Stimulated activated CD8-positive, alpha-beta memory T cell treated with anti-CD3 and anti-CD28 coated beads, Interleukin-15, amount 100 ng/mL, for 24 hours (primary cell): ENCODE results near the gene LGALS9.
"Not testable (repeated sequence)": the region's sequence is repeated elsewhere in the genome, so short reads cannot be mapped to it uniquely, and the experiment has no call there.

Experiments
- DNase-seq: peaks from one replicate; pipeline ENCODE4 v3.0.0-alpha.2; 2020; ENCODE audit warnings: low read depth

Gene LGALS9

DNA sequence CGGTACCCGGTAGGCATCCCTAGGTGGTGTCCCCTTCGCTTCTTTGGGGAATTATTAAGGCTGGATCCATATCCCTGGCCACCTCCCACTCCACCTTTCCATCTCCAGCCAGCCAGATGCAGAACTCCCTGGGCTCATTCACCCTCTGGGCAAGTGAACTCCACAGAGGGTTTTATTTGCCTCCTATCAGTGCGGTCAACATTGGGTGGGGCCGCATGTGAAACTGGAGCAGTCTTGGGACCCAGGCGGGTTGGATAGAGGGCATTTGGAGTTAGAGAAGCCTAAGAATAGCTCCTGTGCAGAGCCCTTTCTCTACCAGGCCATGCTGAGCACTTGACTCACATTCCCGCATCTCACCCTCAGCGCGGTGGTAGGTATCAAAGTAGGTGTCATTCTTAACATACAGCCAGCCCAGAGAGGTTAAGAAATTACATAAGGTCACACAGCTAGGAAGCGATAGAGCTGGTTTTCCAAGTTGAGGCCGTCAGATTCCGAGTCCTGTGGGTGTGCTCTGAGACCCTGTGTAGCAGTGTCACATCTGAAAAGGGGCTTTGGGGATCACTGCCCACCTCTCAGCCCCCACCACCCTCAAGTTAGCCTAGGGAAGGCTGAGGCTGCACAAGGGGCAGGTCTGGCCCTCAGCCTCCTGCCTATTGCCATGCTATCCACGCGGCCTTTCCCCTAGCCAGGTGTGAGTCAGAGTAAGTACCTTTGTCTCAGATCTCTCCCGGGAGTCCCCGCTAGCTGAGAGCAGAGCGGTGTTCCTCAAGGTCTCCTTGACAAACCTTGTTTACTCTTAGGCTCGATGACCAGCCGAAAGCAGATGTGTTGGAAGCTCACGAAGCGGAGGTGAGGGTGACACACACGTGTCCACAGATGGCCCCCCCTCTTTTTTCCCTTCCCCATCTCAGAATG is 26.9 kb upstream of the LGALS9 start:
- DNase-seq = no peak

- DNase-seq = no peak
Measured at GRCh38 chr17:27605409-27605808, 25.6 kb upstream of the LGALS9 start.

- no peak for DNase-seq
Measured at GRCh38 chr17:27607521-27608091, 23.4 kb upstream of the LGALS9 start.

GRCh38 chr17:27608328-27609230 is 22.4 kb upstream of the LGALS9 start:
- DNase-seq = no peak

DNA sequence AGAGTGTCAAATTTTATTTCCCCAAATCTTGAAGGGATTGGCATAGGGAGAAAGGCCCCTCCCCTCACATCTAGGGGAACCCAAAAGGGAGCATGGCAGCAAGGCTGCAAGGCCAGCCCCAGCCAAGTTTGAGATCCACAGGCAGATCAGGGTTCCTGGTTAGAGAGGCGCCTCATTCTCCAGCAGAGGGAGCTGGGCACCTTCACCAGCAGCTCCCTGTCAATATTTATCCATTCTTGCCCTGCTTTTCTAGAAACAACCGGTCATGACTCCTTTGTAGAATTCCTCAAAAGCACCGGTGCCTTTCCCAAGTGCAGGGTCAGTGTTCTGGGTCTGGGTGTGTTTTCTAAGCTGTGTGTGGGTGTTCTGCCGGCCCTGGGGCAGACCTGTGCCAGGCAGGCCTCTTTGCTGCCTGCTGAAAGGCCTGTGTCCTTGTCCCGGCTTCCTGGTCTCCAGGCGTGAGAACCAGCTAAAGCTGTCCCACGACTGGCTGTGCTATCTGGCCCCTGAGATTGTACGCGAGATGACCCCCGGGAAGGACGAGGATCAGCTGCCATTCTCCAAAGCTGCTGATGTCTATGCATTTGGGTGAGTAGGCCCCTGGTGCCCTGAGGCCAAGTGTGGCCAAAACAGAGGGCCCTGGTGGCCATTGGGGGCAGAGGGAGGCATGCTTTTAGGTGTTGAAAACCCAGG is 21.2 kb upstream of the LGALS9 start:
- no peak for DNase-seq

DNA sequence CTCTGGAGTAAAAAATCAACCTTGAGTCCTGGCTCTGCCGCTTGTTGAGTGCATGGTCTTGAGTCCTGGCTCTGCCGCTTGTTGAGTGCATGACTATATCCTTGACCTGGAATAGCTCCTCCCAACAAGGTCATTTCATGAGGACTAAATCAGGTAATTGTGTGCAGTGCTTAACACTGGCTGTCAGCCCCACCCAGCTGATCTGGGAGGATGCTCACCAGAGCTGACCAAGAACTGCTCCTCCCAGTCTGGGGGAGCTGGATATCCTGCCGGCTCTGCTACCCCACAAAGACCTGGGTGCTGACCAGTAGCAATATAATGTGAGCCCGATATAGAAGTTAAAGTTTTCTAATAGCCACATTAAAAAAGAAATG is 20.7 kb upstream of the LGALS9 start:
- no peak for DNase-seq

DNA sequence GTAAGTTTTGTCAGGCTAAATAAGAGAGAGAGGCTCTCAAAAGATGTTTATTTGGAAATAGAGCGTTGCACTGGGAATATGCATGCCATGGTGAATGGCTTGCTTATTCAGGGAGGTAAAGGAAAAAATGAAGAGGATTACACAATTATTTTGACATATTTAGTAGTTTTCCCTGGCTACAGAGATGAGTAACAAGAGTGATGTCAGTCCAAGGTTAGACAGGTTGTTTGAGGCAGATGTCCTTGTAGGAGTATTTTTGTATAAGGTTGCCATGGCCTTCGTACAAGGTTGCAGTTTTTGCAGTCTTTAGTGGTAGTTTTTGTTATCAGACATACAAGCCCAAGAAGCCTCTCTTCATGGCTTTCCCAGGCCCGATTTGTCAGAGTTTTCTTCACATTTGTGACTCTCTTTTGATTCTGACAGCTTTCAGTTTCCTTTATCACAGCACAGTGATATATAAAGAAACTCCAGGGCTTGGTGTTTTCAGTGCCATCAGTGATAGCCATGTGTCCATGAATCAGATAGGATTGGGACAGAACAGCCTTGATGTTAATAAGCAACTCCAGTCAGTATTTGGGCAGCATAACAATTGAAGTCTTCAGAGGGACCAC is 18.7 kb upstream of the LGALS9 start:
- DNase-seq = no peak

DNA sequence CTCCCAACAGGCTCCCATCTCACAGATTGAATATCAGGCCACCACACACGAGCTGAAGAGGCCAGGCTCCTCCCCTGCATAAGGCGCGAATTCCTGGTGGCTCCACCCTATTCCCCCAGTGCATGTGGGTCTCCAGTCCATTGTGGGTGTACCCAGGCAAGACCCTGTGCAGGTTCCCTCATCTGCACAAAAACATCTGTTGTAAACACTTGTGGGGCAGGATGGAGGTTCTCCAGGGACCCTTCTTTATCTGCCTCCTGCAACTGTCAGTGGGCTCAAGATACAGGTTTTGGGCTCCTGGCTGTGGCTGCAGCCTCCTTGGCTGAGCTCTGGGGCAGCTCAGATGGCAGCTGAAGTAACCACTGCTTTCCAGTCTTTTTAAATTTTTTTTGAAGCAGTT is 17.6 kb upstream of the LGALS9 start:
- no peak for DNase-seq

- DNase-seq = no peak
Measured at GRCh38 chr17:27615121-27615520, 15.9 kb upstream of the LGALS9 start.

DNA sequence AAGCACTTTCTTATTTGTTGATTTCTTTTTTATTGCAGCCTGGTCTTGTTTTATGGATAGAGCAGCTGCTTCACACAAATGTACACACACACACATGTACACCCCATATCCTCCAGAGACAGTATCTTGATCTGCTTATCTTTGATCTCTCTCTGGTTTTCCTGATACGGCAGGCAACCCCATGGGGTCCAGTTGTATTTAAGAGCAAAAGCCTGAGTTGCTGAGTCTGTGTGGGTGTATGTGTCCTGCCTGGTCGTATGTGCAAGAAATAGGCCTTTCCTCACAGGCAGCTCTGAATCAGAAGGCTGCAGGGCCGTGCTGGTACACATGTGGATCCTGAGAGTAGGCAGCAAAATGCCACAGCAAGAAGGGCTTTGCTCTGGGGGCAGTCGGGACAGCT is 14.6 kb upstream of the LGALS9 start:
- DNase-seq = no peak

GRCh38 chr17:27618417-27618816 is 12.6 kb upstream of the LGALS9 start:
- DNase-seq = no peak

DNA sequence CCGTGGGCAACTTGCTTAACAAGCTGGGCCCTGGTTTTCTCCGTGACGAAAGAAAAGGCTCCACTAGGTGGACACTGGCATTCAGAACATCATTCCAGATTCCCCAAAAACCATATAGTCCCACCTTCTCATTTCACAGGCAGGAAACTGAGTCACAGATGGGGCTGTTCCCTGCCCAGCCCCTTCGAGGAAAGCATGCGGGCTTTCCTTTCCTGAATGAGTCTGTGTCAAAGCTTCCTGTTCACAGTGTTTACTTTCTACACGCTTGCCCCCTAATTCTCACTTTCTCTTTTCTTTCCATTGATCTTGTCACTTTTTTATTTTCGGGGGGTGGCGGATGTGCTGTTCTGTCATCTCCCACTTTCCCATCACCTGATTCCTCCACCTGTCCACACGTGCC is 10.3 kb upstream of the LGALS9 start:
- DNase-seq = no peak

DNA sequence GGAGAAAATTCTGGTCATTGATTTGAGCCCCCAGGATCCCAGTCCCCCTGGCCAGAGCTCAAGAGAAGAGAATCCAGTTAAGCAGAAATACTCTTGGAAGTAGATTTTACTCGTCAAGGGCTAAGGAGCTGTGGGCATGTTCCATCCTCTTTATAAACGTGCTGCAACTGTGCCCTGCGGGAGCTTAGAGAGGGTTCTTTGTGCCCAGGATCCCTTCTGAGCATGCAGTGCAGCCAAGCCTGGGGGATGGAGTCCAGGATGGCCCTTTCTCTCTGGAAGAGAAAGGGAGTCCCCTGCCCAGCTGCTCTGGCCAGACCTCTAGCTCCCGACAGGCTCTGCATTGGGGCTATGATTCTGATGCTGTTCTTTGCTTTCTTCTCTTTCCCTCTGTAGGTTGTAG is 9.5 kb upstream of the LGALS9 start:
- no peak for DNase-seq

GRCh38 chr17:27621942-27622559 is 8.9 kb upstream of the LGALS9 start:
- DNase-seq = no peak

DNA sequence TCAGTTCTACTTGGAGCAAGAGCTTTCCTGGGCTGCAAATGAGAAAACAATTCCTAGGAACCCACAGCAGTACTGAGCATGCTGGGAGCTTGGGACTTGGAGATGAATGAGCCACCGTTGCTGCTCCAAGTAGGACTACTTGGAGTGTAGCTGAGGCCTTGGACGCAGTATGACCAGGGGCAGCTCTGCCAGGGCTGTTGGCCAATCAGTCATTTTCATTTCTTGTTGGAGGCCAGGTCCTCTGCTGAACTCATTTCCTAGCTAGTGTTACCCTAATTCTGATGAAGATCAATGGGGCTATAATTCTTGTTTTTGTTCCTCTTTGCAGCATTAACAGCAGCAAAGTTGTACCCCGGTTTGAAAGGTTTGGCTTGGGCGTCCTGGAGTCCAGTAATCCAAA is 8.0 kb upstream of the LGALS9 start:
- no peak for DNase-seq

DNA sequence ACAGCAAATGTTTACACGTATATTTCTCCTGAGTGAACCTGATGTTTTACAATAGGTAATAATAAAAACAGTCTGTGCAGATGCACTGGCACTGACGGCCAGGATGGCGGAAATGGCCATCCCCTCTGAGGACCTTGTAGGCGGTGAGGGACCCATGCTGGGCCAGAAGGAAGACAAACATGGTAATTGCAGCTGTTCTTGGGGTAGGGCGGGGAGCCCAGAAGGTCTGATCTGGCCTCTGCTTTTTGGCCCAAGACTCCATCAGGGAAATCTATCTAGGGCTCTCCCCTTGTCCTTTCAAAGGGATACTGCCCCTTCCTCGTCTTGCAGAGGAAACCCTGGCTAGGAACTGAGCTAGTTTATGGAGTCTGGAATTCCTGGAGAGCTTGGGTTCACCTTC is 7.4 kb upstream of the LGALS9 start:
- DNase-seq = no peak

DNA sequence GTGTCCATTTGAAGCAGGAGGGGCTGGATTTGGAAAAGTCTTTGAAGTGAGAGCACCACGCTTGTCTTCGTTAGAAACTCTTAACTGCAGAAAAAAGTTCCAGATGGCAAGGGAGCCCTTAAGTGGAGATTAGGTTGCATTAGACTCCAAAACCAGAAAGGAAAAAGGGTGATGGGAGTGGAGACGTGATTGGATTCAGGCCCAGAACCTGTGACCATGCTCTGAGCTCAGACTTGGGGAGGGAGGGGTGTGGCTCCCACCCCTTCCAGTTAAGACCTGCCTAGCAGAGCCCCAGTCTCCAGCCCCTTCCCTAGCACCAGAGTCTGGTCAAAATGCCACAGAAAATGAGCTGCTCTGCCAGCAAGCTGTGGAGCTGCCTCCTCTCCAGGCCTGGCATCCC is 6.4 kb upstream of the LGALS9 start:
- DNase-seq = no peak

- no peak for DNase-seq
Measured at GRCh38 chr17:27625856-27626255, 5.1 kb upstream of the LGALS9 start.

GRCh38 chr17:27627514-27627913 is 3.5 kb upstream of the LGALS9 start:
- no peak for DNase-seq

- DNase-seq = no peak
Measured at GRCh38 chr17:27628376-27628775, 2.6 kb upstream of the LGALS9 start.

DNA sequence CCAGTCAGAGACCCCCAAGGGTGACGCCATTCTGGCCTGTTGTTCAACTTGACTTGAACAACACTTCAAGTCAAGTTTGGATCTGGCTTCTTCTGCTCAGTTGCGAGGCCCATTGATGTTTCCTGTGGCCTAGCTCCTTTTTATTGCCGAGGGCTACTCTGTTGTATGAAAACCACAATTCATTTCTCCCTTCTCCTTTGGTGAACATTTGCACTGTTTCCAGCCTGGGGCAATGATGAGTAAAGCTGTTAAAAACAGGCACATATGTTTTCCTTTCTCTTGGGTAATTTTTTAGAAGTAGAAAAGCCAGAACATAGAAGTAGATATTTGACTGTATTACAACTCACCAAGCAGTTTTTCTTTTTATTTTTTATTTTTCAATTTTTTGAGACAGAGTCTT is 1.7 kb upstream of the LGALS9 start:
- not testable (repeated sequence) for DNase-seq
